GM19193 (cell line): ENCODE measurements around the gene PSMD8.

ENCODE experiments used
- POLR2A ChIP-seq: IDR thresholded peaks from 4 replicates; pipeline ENCODE4 v1.6.1; 2011; ENCODE audit not compliant: insufficient read depth, insufficient read length; ENCODE audit errors: extremely low read depth

The PSMD8 gene

DNA sequence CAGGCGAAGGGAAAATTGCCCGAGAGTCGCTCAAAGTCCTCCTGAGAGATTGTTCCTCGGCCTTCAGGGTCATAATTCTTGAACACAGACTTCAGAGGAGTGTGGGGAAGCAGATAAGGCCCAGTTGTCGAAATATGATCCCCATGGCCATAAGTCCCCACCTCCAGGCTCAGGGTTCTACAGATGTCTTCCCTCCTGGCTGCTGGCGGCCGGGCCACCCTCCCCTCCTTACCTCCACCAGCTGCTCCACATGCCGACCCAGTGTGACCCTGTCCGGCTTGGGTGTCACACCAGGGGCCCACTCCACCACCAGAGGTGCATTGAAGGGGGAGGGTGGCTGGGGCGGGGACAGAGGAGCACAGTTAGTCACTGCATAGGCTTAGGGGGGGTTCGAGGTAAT is 38.6 kb downstream of the PSMD8 start:
- TF ChIP-seq POLR2A = no peak

- no peak for TF ChIP-seq POLR2A
Measured at GRCh38 chr19:38413416-38413815, 39.0 kb downstream of the PSMD8 start.

GRCh38 chr19:38417146-38417543 is 42.8 kb downstream of the PSMD8 start:
- TF ChIP-seq POLR2A = no peak

- no peak for TF ChIP-seq POLR2A
Measured at GRCh38 chr19:38417544-38418506, 43.5 kb downstream of the PSMD8 start.

- no peak for TF ChIP-seq POLR2A
Measured at GRCh38 chr19:38420935-38421334, 46.6 kb downstream of the PSMD8 start.

GRCh38 chr19:38421856-38422255 is 47.5 kb downstream of the PSMD8 start:
- no peak for TF ChIP-seq POLR2A

DNA sequence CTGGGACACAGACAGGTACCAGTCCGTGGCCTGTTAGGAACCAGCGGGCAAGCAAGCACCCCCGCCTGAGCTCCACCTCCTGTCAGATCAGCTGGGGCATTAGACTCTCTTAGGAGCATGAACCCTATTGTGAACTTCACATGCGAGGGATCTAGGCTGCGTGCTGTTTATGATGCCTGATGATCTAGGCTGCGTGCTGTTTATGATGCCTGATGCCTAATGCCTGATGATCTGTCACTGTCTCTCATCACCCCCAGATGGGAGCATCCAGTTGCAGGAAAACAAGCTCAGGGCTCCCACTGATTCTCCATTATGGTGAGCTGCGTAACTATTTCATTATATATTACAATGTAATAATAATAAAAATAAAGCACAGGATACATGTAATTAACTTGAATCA is 48.1 kb downstream of the PSMD8 start:
- TF ChIP-seq POLR2A = no peak

DNA sequence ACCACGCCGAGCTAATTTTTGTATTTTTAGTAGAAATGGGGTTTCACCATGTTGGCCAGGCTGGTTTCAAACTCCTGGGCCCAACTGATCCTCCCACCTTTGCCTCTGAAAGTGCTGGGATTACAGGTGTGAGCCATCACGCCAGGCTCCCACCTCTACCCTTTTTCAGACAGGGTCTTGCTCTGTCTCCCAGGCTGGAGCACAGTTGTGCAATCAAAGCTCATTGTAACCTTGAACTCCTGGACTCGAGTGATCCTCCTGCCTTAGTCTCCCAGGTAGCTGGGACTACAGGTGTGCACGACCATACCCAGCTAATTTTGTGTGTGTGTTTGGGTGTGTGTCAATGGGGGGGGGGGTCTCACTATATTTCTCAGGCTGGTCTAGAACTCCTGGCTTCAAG is 49.9 kb downstream of the PSMD8 start:
- no peak for TF ChIP-seq POLR2A

DNA sequence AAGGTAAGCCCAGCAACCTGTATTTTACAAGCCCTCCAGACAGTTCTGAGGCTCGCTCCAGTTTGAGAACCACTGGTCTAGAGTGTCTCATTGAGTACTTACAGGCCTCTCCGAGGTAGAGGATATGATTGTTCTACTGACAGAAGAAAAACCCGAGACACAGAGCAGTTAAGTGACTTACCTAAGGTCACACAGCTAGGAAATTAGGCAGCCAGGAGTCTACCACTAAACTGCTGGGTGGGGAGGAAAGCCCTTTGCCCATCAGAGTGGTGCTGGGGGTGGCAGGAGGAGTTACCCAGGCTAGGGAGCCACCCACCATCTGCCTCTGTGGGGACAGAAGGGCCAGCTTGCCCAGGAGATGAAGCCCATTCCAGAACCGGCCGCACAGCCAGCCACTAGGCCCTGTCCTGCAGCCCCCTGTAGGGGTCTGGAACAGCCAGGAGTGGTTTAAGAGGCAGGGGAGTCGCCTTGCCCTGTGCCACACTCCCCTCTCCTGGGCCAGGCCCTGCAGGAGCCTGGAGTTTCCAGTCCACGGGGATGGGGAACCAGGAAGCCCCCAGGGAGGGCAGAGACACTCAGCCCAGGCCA is 50.9 kb downstream of the PSMD8 start:
- no peak for TF ChIP-seq POLR2A

- TF ChIP-seq POLR2A = no peak
Measured at GRCh38 chr19:38425810-38426466, 51.6 kb downstream of the PSMD8 start, which contains the start of gene RASGRP4. Gene RASGRP4 (minus strand): TSS chr19:38426219. CDS start chr19:38426091, 128 bp downstream.

DNA sequence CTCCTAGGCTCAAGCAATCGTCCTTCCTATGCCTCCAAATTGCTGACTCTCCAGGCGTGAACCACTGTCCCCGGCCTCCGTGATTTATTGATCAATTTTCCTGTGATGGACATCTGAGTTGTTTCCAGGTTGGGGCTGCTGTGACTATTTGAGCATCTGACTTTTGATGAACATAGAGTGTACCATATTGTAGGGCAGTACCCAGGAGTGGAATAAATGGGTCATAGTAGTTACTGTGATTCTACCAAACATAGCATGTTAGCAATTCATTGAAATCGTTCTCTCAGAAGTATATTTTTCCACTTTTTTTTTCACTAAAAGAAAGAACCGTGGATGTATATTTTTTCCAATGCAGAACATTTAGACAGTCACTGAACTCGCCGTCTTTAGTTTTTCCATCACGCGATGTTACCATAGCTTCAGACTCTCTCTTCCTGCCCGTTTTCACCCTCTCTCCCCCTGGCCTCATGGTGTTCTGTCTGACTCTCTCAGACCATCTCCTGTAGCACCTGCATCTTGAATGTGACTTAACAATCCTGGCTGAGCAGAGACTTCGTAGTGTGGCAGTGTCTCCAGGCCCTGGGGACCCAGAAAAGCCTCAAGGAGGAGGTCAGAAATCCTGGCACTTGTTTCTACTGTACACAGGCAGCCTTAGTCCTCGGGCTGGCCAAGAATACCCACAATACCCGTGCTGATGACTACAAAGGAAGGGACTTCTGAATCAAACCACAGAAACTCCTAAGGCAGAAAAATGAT is 54.9 kb downstream of the PSMD8 start:
- no peak for TF ChIP-seq POLR2A

- no peak for TF ChIP-seq POLR2A
Measured at GRCh38 chr19:38429811-38430156, 55.4 kb downstream of the PSMD8 start.

GRCh38 chr19:38430931-38431330 is 56.6 kb downstream of the PSMD8 start:
- TF ChIP-seq POLR2A = no peak

- no peak for TF ChIP-seq POLR2A
Measured at GRCh38 chr19:38433268-38433733, 58.9 kb downstream of the PSMD8 start, which contains the start of gene RYR1. Gene RYR1 (plus strand): TSS chr19:38433691. CDS start chr19:38433830, 139 bp downstream.
